Right ventricle myocardium superior (tissue), 1 donor: ENCODE measurements around the gene ADARB1. TPM values are rescaled to one million over a fixed set of nuclear protein-coding genes. Genes with fewer than 3 reads are reported as not detected.

Experiments
- ATAC-seq: fragments of 200-7000 bp; cut with Tn5 transposase; one replicate; pipeline ENCODE4 v1.9.1; 2020; ENCODE audit warnings: mild to moderate bottlenecking; ENCODE audit not compliant: poor library complexity
- DNase-seq: peaks from one replicate; pipeline ENCODE4 v3.0.0-alpha.2; 2020
- intact Hi-C: fragments of 100-400 bp; cut with DNase I; formaldehyde crosslinking; loops from one replicate; pipeline ENCODE4 v1.11.2; 2022
- total RNA-seq: library from RNA; stranded (reverse); fragmentation: NEBNext Ultra II Directional; extraction: Animal tissue kit (Norgen Biotek cat#: 25700); gene quantifications from one replicate; pipeline ENCODE4 v1.2.1, GENCODE V29; 2021
- donor health status: DM: no; HTN: yes; CAD: no; lungs with severe emphysema.

Gene ADARB1
- total RNA-seq, 1 donor from 2014 or later, result 11.6 TPM

DNA sequence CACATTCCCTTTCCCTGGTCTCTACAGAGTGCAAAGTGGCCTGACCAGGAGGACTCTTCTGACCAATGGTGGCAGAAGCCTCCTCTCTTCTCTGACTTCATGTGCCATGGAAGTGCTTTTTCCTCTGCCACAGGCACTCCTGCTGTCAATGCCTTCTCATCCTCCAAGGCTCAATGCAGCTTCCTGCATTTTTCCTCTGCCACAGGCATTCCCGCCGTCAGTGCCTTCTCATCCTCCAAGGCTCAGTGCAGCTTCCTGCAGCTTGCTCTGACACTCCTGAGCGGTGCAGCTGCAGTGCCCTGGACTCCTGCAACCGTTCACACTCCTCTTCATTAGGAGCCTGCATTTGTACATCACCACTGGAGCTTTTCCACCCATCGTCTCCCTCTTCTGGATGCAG lies 4.7 kb upstream of the ADARB1 start:
- intact Hi-C loops, result loop anchor here (10.0 kb wide), 1 partner anchor 105 kb away; no protein-coding TSS in a partner anchor
- ATAC-seq (no peak), DNase-seq (no peak)

GRCh38 chr21:45071078-45071873 lies 3.1 kb upstream of the ADARB1 start:
- no peak for ATAC-seq
- intact Hi-C loops, result loop anchor here (10.0 kb wide), 1 partner anchor 106 kb away; no protein-coding TSS in a partner anchor

GRCh38 chr21:45071874-45072737 lies 2.3 kb upstream of the ADARB1 start:
- intact Hi-C loops, result loop anchor here (10.0 kb wide), 1 partner anchor 107 kb away; no protein-coding TSS in a partner anchor
- DNase-seq, result no peak

More at GRCh38 chr21:45071078-45071873, 3.1 kb upstream of the ADARB1 start:
- DNase-seq, result no peak

DNA sequence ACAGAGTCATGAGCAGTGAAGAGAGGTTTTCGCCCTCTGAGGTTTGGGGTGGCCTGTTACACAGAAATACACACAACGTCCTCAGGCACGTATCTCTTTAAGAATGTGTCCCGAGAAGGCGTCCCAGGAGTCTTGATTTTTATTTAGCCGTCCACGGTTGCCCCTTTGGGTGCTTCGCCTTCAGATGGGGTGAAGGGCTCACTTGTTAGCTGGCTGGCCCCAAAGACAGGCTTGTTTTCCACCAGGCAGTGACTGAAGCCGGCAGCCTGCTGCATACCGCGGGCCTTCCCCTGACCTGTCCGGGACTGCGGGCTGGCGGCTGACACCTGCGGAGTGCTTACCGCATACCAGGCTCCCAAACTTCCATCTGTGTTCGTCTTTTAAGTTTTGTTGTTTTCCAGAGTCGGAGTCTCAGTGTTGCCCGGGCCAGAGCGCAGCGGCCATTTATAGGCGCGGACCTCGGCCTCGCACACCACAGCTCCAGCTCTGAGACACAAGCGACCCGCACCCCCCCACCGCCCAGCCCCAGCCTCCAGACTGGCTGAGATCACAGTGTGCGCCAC lies 1.6 kb upstream of the ADARB1 start:
- intact Hi-C loops, result loop anchor here (10.0 kb wide), 1 partner anchor 108 kb away; no protein-coding TSS in a partner anchor
- ATAC-seq (peak; percentile 6), DNase-seq (no peak)

More at GRCh38 chr21:45071874-45072737, 2.3 kb upstream of the ADARB1 start:
- ATAC-seq, result no peak

GRCh38 chr21:45073301-45074047 lies 906 bp upstream of the ADARB1 start:
- intact Hi-C loops, result loop anchor here (10.0 kb wide), 1 partner anchor 109 kb away; no protein-coding TSS in a partner anchor
- peak; percentile 15 for ATAC-seq
- DNase-seq, result no peak

GRCh38 chr21:45074818-45075595 lies 627 bp downstream of the ADARB1 start:
- DNase-seq (peak; percentile 60), ATAC-seq (peak; percentile 38)
- intact Hi-C loops, result loop anchor here (5.0 to 10.0 kb wide), 2 partner anchors 52 to 110 kb away; no protein-coding TSS in a partner anchor

DNA sequence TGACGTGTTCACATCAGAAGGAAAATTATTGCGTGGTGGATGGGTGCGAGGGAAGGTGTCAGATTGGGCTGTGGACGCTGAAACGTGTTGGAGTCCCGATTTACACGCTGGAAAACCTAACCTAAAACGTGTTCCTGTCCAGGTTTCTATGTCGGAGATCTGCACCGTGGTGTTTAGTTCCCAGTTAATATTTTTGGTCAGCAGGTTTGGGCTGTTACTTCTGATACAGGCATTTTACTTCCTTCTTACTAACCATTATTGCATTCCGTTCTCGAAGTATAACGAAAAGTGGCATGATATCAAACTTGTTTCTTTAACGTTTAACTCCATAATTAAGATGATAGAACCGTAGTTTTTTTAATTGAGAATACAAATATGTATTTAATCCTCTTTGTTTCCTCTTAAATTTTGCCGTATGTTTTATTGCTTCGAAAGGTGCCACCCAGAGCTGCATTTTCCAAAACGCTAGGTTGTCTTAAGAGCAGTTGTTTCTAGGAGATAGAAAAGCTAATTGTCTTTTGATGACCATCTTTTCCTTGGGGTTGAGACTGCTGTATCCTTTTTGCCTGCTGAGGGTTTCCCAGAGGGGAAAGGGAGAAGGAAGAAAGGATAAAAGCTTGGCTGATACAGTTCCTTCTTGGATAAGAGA lies 1.3 kb downstream of the ADARB1 start:
- intact Hi-C loops, result loop anchor here (5.0 to 10.0 kb wide), 2 partner anchors 52 to 111 kb away; no protein-coding TSS in a partner anchor
- DNase-seq (no peak), ATAC-seq (no peak)

DNA sequence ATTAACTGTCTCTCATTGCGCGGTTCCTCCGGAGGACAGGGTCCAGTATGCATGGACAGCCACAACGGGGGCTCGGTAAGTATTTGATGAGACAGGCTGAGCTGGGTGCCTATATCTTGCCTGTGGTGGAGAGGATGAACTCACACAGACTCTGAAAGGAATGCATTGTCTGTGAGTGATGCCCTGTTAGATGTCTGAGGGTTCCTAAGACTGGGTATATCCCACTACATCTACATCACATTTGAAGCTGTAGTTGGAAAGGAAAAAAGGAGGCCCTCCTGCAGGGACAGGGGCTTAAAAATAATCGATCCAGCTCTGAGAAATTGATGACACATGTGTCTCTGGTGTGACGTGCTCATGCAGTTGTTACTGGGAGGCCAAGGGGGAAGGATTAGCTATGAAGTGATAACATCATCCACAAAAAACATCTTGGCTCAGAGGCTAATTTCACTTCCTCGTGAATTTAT lies 1.9 kb downstream of the ADARB1 start:
- ATAC-seq (no peak), DNase-seq (no peak)
- intact Hi-C loops, result loop anchor here (5.0 to 10.0 kb wide), 2 partner anchors 51 to 111 kb away; no protein-coding TSS in a partner anchor

DNA sequence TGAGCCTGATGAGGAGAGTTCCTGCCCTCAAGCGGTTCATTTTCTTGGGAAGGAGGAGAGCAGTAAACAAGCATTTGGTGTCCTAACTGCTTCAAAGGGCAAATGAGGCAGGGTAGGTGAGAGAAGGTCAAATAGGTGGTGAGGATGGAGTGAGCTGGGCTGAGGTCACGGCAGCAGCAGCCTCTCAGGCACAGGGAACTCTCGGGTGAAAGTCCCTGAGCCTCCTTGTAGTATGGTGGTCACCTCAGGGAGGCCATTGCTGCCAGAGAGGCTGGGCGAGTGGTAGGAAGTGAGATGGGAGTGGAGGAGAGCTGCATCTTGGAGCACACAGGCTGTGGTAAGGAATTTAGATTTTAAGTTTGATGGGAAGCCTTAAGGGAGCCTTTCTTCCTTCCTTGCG lies 4.0 kb downstream of the ADARB1 start:
- DNase-seq, result no peak
- intact Hi-C loops, result loop anchor here (5.0 to 10.0 kb wide), 2 partner anchors 49 to 114 kb away; no protein-coding TSS in a partner anchor
- no peak for ATAC-seq

- DNase-seq (no peak), ATAC-seq (no peak)
- intact Hi-C loops, result loop anchor here (5.0 to 10.0 kb wide), 2 partner anchors 48 to 114 kb away; no protein-coding TSS in a partner anchor
These were observed 4.5 kb downstream of the ADARB1 start for GRCh38 chr21:45078877-45079281.

DNA sequence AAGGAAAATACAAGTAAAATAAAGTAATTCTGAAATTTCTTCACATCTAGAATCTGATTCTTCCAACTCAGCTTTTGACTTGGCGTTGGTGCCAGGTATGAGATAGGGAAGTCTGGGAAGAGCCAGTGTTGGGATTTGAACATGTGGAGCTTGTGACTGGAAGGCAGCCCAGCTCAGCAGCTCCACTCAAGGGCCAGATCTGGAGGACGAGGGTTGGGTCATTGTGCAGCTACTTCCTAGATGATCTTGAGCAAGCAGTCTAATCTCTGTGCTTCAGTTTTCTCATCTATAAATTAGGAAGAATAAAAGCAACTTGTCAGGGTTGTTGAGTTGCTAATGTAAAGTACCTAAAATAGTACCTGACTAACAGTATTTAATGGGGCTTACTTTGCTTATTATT lies 5.0 kb downstream of the ADARB1 start:
- DNase-seq (no peak), ATAC-seq (no peak)
- intact Hi-C loops, result loop anchor here (5.0 to 10.0 kb wide), 2 partner anchors 48 to 115 kb away; no protein-coding TSS in a partner anchor

DNA sequence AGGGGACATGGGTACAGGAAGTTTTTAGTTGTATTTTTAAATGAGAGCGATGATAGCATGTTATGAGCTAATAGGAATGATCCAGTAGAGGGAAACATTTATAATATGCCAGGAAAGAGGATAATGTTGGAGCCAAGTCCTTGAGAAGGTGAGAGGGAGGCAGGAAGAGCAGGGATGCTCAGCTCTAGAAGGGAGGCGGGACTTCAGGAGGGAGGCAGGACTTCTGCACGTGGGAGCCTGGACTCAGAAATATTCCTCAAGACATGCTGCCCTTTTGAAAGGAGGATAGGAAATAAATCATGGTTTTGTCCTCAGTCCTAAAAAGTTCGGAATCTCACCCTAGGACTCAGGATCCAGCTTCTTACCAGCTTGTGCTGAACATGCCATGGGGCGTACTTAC lies 5.9 kb downstream of the ADARB1 start:
- intact Hi-C loops, result no loop called here
- no peak for ATAC-seq
- DNase-seq, result no peak

GRCh38 chr21:45080639-45081414 lies 6.4 kb downstream of the ADARB1 start:
- intact Hi-C loops, result no loop called here
- ATAC-seq (peak; percentile 25), DNase-seq (no peak)

GRCh38 chr21:45081636-45082035 lies 7.3 kb downstream of the ADARB1 start:
- intact Hi-C loops, result no loop called here
- ATAC-seq, result no peak
- DNase-seq, result no peak

GRCh38 chr21:45082736-45083135 lies 8.4 kb downstream of the ADARB1 start:
- DNase-seq, result no peak
- intact Hi-C loops, result no loop called here
- no peak for ATAC-seq

DNA sequence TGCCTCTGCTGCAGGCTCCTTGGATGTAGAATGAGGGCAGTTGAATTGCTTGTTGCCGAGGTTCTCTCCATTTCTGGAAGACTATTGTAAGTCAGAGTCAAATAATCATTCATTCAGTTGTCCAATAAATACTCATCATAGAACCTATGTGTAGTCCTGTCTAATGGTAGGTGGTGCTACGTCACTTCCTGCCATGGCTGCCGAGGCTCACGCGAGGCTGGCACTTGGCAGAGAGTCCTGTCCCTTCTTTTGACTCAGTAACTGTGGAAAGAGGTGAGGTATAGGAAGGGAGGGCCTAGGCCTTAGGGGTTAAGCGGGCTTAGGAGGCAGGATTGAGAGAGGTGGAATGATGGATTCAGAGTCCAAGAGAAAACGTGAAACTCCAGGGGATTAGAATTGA lies 9.7 kb downstream of the ADARB1 start:
- no peak for DNase-seq
- no peak for ATAC-seq
- intact Hi-C loops, result no loop called here
